ENCODE measurements around the gene ZNF576. TPM values are rescaled to one million over a fixed set of nuclear protein-coding genes. Genes with fewer than 3 reads are reported as not detected.
"Not testable (repeated sequence)": the region's sequence is repeated elsewhere in the genome, so short reads cannot be mapped to it uniquely, and the experiment has no call there.

ZNF576 gene, protein sequence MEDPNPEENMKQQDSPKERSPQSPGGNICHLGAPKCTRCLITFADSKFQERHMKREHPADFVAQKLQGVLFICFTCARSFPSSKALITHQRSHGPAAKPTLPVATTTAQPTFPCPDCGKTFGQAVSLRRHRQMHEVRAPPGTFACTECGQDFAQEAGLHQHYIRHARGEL
- polyA plus RNA-seq: 10 to 100 TPM in 1 of 3 donors, 1 to 10 TPM in 2; 6.7 to 12.8 (median 7.1) TPM

GRCh38 chr19:43595999-43596841 is at the start of gene ZNF576, which contains the start of gene IRGQ:
TSS of gene ZNF576 (plus strand) at chr19:43596595. CDS start at chr19:43597109, 514 bp downstream.
TSS of gene IRGQ (minus strand) at chr19:43596134. CDS start at chr19:43595338, 796 bp downstream.
- Mint-ChIP-seq H3K4me3 (peak within 1 kb of the TSS; percentile 91 to 98 (median 97)), H3K27me3 (ENCODE audit: low read depth in 3 of 3) (peaks cover 9 to 16% (median 13%) of the 10 kb centered on the region in 3 donors), H3K27ac (peak within 1 kb of the TSS; percentile 99 to 100 (median 100)), H3K4me1 (peaks cover 41 to 44% of the 10 kb centered on the region in 2 donors), H3K36me3 (peaks cover 0 to 8% (median 0%) of the 10 kb centered on the region in 3 donors), H3K9me3 (no peaks in the 10 kb centered on the region)
- peak; percentile 99 for DNase-seq

DNA sequence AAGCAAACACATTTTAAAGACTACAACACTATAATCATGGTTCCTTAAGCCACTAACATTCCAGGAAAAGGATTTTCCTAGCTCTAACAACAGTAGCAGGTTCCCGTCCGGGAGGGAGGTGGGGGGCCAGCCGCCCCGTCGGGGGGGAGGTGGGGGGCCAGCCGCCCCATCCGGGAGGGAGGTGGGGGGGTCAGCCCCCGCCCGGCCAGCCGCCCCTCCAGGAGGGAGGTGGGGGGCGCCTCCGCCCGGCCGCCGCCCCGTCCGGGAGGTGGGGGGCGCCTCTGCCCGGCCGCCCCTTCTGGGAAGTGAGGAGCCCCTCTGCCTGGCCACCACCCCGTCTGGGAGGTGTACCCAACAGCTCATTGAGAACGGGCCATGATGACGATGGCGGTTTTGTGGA is 48.5 kb upstream of the ZNF576 start:
- not testable (repeated sequence) for H3K27ac Mint-ChIP-seq; H3K27me3 Mint-ChIP-seq (ENCODE audit: low read depth in 3 of 3); H3K4me1 Mint-ChIP-seq; H3K9me3 Mint-ChIP-seq; H3K4me3 Mint-ChIP-seq; DNase-seq
- peaks cover 0 to 25% (median 9%) of the 10 kb centered on the region in 3 donors for H3K36me3 Mint-ChIP-seq

DNA sequence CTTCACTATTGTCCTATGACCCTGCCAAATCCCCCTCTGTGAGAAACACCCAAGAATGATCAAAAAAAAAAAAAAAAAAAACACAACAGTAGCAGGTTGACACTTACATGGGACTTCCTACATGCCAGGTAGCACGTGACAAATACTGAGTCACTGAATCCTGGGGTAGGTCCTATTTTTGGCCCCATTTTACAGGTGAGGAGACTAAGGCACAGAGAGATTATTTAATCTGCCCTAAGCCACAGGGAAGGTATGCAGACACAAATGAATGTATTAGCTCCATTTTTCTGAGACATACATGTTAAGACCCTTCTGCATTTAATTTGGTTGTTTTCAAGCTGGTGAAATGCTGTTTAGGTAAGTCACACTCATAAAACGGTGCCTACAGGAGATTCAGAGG is 47.7 kb upstream of the ZNF576 start:
- H3K27me3 Mint-ChIP-seq (ENCODE audit: low read depth in 3 of 3): no peaks in the 10 kb centered on the region
- H3K4me1 Mint-ChIP-seq: no peaks in the 10 kb centered on the region
- DNase-seq: no peak
- H3K27ac Mint-ChIP-seq: peak overlapping the region in 1 of 6 donors; percentile 6
- no peaks in the 10 kb centered on the region for H3K9me3 Mint-ChIP-seq
- no peak overlapping the region for H3K4me3 Mint-ChIP-seq
- H3K36me3 Mint-ChIP-seq: peaks cover 0 to 21% (median 9%) of the 10 kb centered on the region in 3 donors

DNA sequence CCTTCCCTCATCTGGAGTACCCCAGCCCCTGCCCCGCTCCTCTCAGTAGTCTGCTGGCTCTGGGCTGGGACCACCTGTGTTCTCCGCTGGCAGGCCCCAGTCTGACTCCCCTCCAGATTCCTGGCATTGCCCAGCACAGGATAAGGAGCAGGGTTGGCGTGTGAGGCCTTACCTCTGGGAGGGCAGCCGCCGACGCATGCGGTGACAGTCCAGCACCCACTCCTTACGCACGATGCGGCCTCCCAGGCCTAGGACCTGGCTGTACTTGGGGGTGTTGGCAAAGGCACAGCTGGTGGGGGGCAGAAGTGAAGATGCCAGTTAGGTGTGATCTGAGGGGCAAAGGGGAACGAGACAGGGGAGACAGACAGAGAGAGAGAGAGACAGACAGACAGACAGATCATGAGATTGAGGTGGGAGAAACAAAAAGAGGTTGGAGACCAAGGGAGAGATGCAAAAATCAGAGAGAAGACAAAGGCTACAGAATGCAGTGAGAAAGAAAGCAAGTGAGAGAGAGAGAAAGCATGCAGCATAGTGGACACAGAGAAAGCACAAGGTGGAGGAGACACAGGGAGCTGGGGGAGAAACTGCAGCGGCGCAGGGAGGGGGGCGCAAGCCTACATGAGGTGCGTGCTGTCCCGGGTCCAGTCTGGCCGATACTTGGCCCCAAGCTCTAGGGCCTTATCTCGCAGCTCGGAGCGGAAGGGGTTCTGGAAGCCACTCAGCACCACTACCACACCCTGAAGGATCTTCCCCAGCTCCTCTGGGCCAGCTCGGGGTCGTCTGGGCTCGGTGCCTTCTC is 44.8 kb upstream of the ZNF576 start:
- Mint-ChIP-seq H3K27ac (peak overlapping the region in 2 of 6 donors; percentile 86 to 87), H3K9me3 (no peaks in the 10 kb centered on the region), H3K36me3 (peaks cover 10 to 33% (median 16%) of the 10 kb centered on the region in 3 donors), H3K4me1 (peaks cover 8 to 9% of the 10 kb centered on the region in 2 donors), H3K4me3 (no peak overlapping the region), H3K27me3 (ENCODE audit: low read depth in 3 of 3) (no peaks in the 10 kb centered on the region)
- no peak for DNase-seq

- DNase-seq: no peak
- H3K27ac Mint-ChIP-seq: no peak overlapping the region
- H3K9me3 Mint-ChIP-seq: no peaks in the 10 kb centered on the region
- H3K27me3 Mint-ChIP-seq (ENCODE audit: low read depth in 3 of 3): no peaks in the 10 kb centered on the region
- no peak overlapping the region for H3K4me3 Mint-ChIP-seq
- H3K36me3 Mint-ChIP-seq: peaks cover 10 to 33% (median 16%) of the 10 kb centered on the region in 3 donors
- H3K4me1 Mint-ChIP-seq: peaks cover 8 to 9% of the 10 kb centered on the region in 2 donors
Observed at GRCh38 chr19:43552198-43552450, 44.3 kb upstream of the ZNF576 start.

DNA sequence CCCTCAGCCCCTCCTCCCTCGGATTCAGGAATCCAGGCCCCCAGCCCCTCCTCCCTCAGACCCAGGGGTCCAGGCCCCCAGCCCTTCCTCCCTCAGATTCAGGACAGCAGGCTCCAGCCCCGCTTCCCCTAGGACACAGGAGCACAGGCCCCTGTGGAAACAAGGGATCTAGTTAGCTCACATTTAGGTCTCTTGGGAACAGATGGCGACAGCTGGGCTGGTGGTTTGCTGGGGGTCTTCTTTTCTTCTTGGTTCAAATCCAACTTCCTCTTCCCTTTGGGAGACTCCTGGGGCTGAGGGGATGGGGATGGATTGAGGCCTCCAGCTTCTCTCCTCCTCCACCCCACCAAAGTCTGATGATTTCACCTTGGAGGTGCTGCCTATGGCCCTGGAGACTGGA is 43.8 kb upstream of the ZNF576 start:
- Mint-ChIP-seq H3K27me3 (ENCODE audit: low read depth in 3 of 3) (no peaks in the 10 kb centered on the region), H3K36me3 (peaks cover 13 to 37% (median 16%) of the 10 kb centered on the region in 3 donors), H3K9me3 (no peaks in the 10 kb centered on the region), H3K27ac (no peak overlapping the region), H3K4me3 (no peak overlapping the region), H3K4me1 (peaks cover 8 to 9% of the 10 kb centered on the region in 2 donors)
- no peak for DNase-seq

DNA sequence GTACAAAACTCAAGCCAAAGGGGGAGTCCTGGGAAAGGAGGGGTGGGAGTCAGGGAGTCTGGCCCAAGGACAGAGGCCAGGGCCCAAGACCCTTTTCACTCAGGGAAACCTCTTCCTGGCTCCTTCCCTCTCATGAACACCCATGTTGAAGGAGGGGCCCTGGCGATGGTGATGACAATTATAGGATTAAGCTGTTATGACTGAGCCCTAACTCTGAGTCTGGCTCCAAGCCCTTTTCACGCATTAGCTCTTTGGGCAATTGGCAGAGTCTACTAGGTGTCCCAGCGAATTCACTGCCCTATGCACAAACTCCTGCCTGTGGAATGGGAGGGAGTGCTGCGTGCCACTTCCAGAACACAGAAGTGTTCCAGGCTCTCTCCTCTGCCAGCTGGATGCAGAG is 42.7 kb upstream of the ZNF576 start:
- peak overlapping the region in 1 of 6 donors; percentile 31 for H3K27ac Mint-ChIP-seq

GRCh38 chr19:43554317-43554895 is 42.0 kb upstream of the ZNF576 start:
- H3K27me3 Mint-ChIP-seq (ENCODE audit: low read depth in 3 of 3): no peaks in the 10 kb centered on the region
- peaks cover 13 to 40% (median 20%) of the 10 kb centered on the region in 3 donors for H3K36me3 Mint-ChIP-seq
- H3K9me3 Mint-ChIP-seq: no peaks in the 10 kb centered on the region
- DNase-seq: no peak
- peak overlapping the region in 1 of 6 donors; percentile 45 for H3K27ac Mint-ChIP-seq
- H3K4me3 Mint-ChIP-seq: no peak overlapping the region
- H3K4me1 Mint-ChIP-seq: peaks cover 8 to 9% of the 10 kb centered on the region in 2 donors

More for the DNA sequence above, 42.7 kb upstream of the ZNF576 start:
- no peak for DNase-seq
- Mint-ChIP-seq H3K4me1 (peaks cover 8 to 9% of the 10 kb centered on the region in 2 donors), H3K9me3 (no peaks in the 10 kb centered on the region), H3K27me3 (ENCODE audit: low read depth in 3 of 3) (no peaks in the 10 kb centered on the region), H3K36me3 (peaks cover 13 to 40% (median 19%) of the 10 kb centered on the region in 3 donors), H3K4me3 (no peak overlapping the region)

DNA sequence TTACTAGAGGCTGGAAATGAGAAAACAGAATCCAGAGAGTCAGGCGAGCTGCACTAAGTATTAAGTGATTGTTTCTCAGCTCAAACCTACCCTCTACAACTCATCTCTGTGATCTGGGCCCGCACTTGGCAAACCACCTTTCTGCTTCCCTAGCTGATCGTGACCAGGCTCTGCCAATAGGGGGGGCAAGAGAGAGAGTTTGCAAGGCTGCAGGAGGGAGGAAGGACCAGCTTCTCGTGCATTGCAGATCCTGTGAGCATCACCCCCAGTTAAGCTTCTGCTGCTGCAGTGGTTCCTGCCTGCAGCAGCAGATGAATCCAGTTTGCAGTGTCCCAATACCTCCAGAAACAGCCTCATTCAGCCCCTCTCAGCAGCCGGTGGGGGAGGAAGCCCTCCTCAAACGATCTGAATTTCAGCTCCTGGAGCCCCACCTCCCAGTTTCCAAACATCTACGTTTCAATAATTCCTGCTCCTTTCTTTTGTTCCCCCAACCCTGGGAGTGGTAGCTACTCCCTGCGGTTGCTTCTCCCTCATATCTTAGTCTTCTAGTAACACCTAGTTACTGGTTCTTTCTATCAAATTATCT is 41.1 kb upstream of the ZNF576 start:
- Mint-ChIP-seq H3K27me3 (ENCODE audit: low read depth in 3 of 3) (no peaks in the 10 kb centered on the region), H3K9me3 (no peaks in the 10 kb centered on the region), H3K27ac (peak overlapping the region; percentile 4 to 82 (median 50)), H3K4me1 (peaks cover 9% of the 10 kb centered on the region in 2 donors), H3K36me3 (peaks cover 13 to 35% (median 18%) of the 10 kb centered on the region in 3 donors), H3K4me3 (no peak overlapping the region)
- peak; percentile 78 to 85 (median 79) for DNase-seq

DNA sequence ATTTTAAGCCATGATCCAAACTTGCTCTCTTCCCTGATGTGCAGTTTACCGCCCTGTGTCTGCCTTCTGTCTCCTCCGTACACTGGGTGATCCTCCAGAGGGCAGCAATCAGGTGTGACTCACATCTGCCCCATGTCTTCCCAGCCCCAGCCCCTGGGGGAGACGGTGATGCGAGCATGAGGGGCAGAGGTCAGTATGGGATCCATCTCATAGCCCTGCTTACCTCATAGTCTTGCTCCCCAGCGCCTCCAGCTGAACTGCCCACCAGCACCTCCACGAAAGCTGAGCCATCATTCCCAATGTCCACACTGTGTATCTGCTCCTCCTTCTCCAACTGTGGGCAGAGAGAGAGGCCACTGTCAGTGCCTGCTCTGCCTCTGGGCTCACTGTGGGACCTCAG is 35.7 kb upstream of the ZNF576 start:
- Mint-ChIP-seq H3K27ac (peak overlapping the region; percentile 75 to 100 (median 97)), H3K36me3 (peaks cover 3 to 7% (median 3%) of the 10 kb centered on the region in 3 donors), H3K9me3 (no peaks in the 10 kb centered on the region), H3K4me3 (no peak overlapping the region), H3K27me3 (ENCODE audit: low read depth in 3 of 3) (peaks cover 4 to 11% (median 7%) of the 10 kb centered on the region in 3 donors), H3K4me1 (peaks cover 51 to 52% of the 10 kb centered on the region in 2 donors)
- DNase-seq: no peak

GRCh38 chr19:43561139-43561970 is 35.0 kb upstream of the ZNF576 start:
- DNase-seq: no peak
- no peaks in the 10 kb centered on the region for H3K9me3 Mint-ChIP-seq
- H3K36me3 Mint-ChIP-seq: peaks cover 3 to 7% (median 3%) of the 10 kb centered on the region in 3 donors
- peak overlapping the region; percentile 93 to 100 (median 98) for H3K27ac Mint-ChIP-seq
- H3K27me3 Mint-ChIP-seq (ENCODE audit: low read depth in 3 of 3): peaks cover 4 to 11% (median 7%) of the 10 kb centered on the region in 3 donors
- peaks cover 51 to 52% of the 10 kb centered on the region in 2 donors for H3K4me1 Mint-ChIP-seq
- H3K4me3 Mint-ChIP-seq: peak overlapping the region in 1 of 5 donors; percentile 76

GRCh38 chr19:43562226-43562697 is 34.1 kb upstream of the ZNF576 start:
- H3K4me1 Mint-ChIP-seq: peaks cover 54 to 58% of the 10 kb centered on the region in 2 donors
- H3K27ac Mint-ChIP-seq: peak overlapping the region; percentile 93 to 100 (median 98)
- no peak for DNase-seq
- H3K36me3 Mint-ChIP-seq: peaks cover 6 to 7% (median 6%) of the 10 kb centered on the region in 3 donors
- H3K27me3 Mint-ChIP-seq (ENCODE audit: low read depth in 3 of 3): peaks cover 4 to 11% (median 7%) of the 10 kb centered on the region in 3 donors
- H3K4me3 Mint-ChIP-seq: peak overlapping the region; percentile 57 to 77 (median 67)
- no peaks in the 10 kb centered on the region for H3K9me3 Mint-ChIP-seq

Data from immature natural killer cell (primary cell).